Spleen (tissue), 11 donors: ENCODE data around the gene SORCS1. TPM values are rescaled to one million over a fixed set of nuclear protein-coding genes. Genes with fewer than 3 reads are reported as not detected.

Experiments
- DNase-seq: peaks from one replicate; pipeline ENCODE4 v3.0.0-alpha.2; 2020
- H3K27ac ChIP-seq, 8 donors: fragments of 200-600 bp; sonication (generic) in 7 of 8; 1 replicate in 4 of 8; 2 replicates in 4 of 8; pipeline versions ENCODE4 v1.5.0 to v1.8.0; 2016 to 2021; ENCODE audit warnings: inconsistent platforms in 4 of 8, mild to moderate bottlenecking in 4 of 8, moderate library complexity in 1 of 8
- H3K27me3 ChIP-seq, 7 donors: fragments of 200-600 bp; sonication (generic) in 6 of 7; replicated peaks in 1 of 7; 1 replicate in 4 of 7; 2 replicates in 3 of 7; pipeline versions ENCODE4 v1.5.0 to v1.8.0; 2016 to 2021; ENCODE audit warnings: inconsistent platforms in 3 of 7, mild to moderate bottlenecking in 1 of 7
- H3K36me3 ChIP-seq, 6 donors: fragments of 200-600 bp; sonication (generic) in 5 of 6; 1 replicate in 4 of 6; 2 replicates in 2 of 6; pipeline versions ENCODE4 v1.5.0 to v1.8.0; 2016 to 2021; ENCODE audit warnings: inconsistent platforms in 2 of 6
- H3K4me1 ChIP-seq, 6 donors: fragments of 200-600 bp; sonication (generic) in 5 of 6; 1 replicate in 3 of 6; 2 replicates in 3 of 6; pipeline versions ENCODE4 v1.5.0 to v1.8.0; 2016 to 2021; ENCODE audit warnings: inconsistent platforms in 3 of 6
- H3K4me3 ChIP-seq, 8 donors: fragments of 200-600 bp; sonication (generic) in 7 of 8; 1 replicate in 4 of 8; 2 replicates in 4 of 8; pipeline versions ENCODE4 v1.5.0 to v1.8.0; 2016 to 2021; ENCODE audit warnings: inconsistent platforms in 4 of 8, mild to moderate bottlenecking in 4 of 8, moderate library complexity in 2 of 8
- H3K9me3 ChIP-seq, 8 donors: fragments of 200-600 bp; sonication (generic) in 7 of 8; 1 replicate in 4 of 8; 2 replicates in 4 of 8; pipeline versions ENCODE4 v1.5.0 to v1.8.0; 2016 to 2021; ENCODE audit warnings: inconsistent platforms in 4 of 8
- CTCF ChIP-seq, 11 experiments: fragments of 200-600 bp in 7 of 11; fragments of 450-650 bp in 4 of 11; sonication (generic) in 4 of 11; IDR thresholded peaks in 8 of 11; conservative IDR thresholded peaks in 3 of 11; 1 replicate in 7 of 11; 2 replicates in 4 of 11; pipeline versions ENCODE4 v1.4.0 to v1.8.0; 2016 to 2021; ENCODE audit warnings: antibody characterized with exemption in 11 of 11, inconsistent platforms in 4 of 11, mild to moderate bottlenecking in 1 of 11
- POLR2A ChIP-seq, 3 donors: fragments of 450-650 bp; IDR thresholded peaks; one replicate each; pipeline ENCODE4 v1.5.1; 2017; ENCODE audit warnings: antibody characterized with exemption in 3 of 3, mild to moderate bottlenecking in 1 of 3
- POLR2AphosphoS5 ChIP-seq, 3 donors: sonication (generic); formaldehyde crosslinking; IDR thresholded peaks; one replicate each; pipeline ENCODE4 v1.5.1; 2017; ENCODE audit warnings: antibody characterized with exemption in 3 of 3
- WGBS, 5 donors: extraction: QIAGEN DNeasy Blood & Tissue Kit in 3 of 5; methylation state at CpG; one replicate each; pipeline versions ENCODE4 v1.1.5 to v1.1.7; 2013 to 2018; 5-methylcytosine and 5-hydroxymethylcytosine counted together
- intact Hi-C: fragments of 100-400 bp; cut with DNase I; formaldehyde crosslinking; loops from one replicate; pipeline ENCODE4 v1.15.0; 2023; ENCODE audit warnings: low total_unique reads
- polyA plus RNA-seq, 3 donors: library from polyadenylated mRNA; stranded (reverse); fragments of 200-250 nt; gene quantifications; one replicate each; pipeline ENCODE4 v1.2.1, GENCODE V29; 2013
- total RNA-seq, 7 donors: library from RNA; depleted of rRNA in 3 of 7; stranded (reverse); fragments of >200 nt in 3 of 7; fragmentation: NEBNext Ultra II Directional in 4 of 7; extraction: Animal tissue kit (Norgen Biotek cat#: 25700) in 4 of 7; gene quantifications; one replicate each; pipeline versions ENCODE4 v1.1.0 to v1.2.1, GENCODE V29; 2016 to 2021
- donor health status: healthy with polysubstance abuse.
- donor health status: DM: no; HTN: no; CAD: no; lungs with moderate emphysema.
- donor health status: DM: no; HTN: no; CAD: no.
- donor health status: Bipolar disorder and iron deficiency.
- donor health status: healthy.
- donor health status: DM: no; HTN: no; CAD: no.
- donor health status: DM: yes; HTN: yes; CAD: no.

The SORCS1 gene
- total and polyA plus RNA-seq, 10 donors, result 0.67 to 2.7 (median 1.6) TPM

GRCh38 chr10:106925191-106925590 is 239.3 kb downstream of the SORCS1 start:
- DNase-seq, result no peak
- Histone ChIP-seq H3K27me3 (peaks cover 0 to 7% (median 0%) of the 10 kb centered on the region in 7 donors), H3K4me3 (no peak overlapping the region), H3K27ac (no peak overlapping the region), H3K36me3 (no peaks in the 10 kb centered on the region), H3K4me1 (peaks cover 0 to under 1% (median 0%) of the 10 kb centered on the region in 6 donors), H3K9me3 (no peaks in the 10 kb centered on the region)
- TF ChIP-seq POLR2A (IDR thresholded peaks at IDR 0.05), result no peak
- no peak for TF ChIP-seq POLR2AphosphoS5 (IDR thresholded peaks at IDR 0.05)
- TF ChIP-seq CTCF (IDR thresholded peaks at IDR 0.05 in 8 of 11, conservative IDR thresholded peaks at IDR 0.05 in 3 of 11), result no peak
- intact Hi-C loops, result no loop called here

- TF ChIP-seq POLR2A (IDR thresholded peaks at IDR 0.05), result no peak
- no peak for TF ChIP-seq POLR2AphosphoS5 (IDR thresholded peaks at IDR 0.05)
- no peak for TF ChIP-seq CTCF (IDR thresholded peaks at IDR 0.05 in 8 of 11, conservative IDR thresholded peaks at IDR 0.05 in 3 of 11)
- peaks cover 0 to 5% (median 0%) of the 10 kb centered on the region in 6 donors for H3K4me1 ChIP-seq
- H3K4me3 ChIP-seq, result no peak overlapping the region
- no peaks in the 10 kb centered on the region for H3K9me3 ChIP-seq
- WGBS, 5 donors, result 81 to 94% (median 90%) methylated on average over 4 of the region's 4 CpGs
- no peak overlapping the region for H3K27ac ChIP-seq
- intact Hi-C loops, result no loop called here
- H3K36me3 ChIP-seq, result no peaks in the 10 kb centered on the region
- no peak for DNase-seq
- H3K27me3 ChIP-seq, result peaks cover 0 to 23% (median 0%) of the 10 kb centered on the region in 7 donors
These were observed 244.0 kb downstream of the SORCS1 start for GRCh38 chr10:106920538-106920937.

- WGBS, 5 donors, result 74 to 78% (median 77%) methylated on average over 3 of the region's 3 CpGs
- no peaks in the 10 kb centered on the region for H3K36me3 ChIP-seq
- H3K9me3 ChIP-seq, result no peaks in the 10 kb centered on the region
- intact Hi-C loops, result no loop called here
- peaks cover 0 to 5% (median 0%) of the 10 kb centered on the region in 6 donors for H3K4me1 ChIP-seq
- TF ChIP-seq POLR2A (IDR thresholded peaks at IDR 0.05) (no peak), CTCF (IDR thresholded peaks at IDR 0.05 in 8 of 11, conservative IDR thresholded peaks at IDR 0.05 in 3 of 11) (no peak), POLR2AphosphoS5 (IDR thresholded peaks at IDR 0.05) (no peak)
- DNase-seq, result no peak
- peaks cover 0 to 26% (median 0%) of the 10 kb centered on the region in 7 donors for H3K27me3 ChIP-seq
- no peak overlapping the region for H3K4me3 ChIP-seq
- H3K27ac ChIP-seq, result no peak overlapping the region
These were observed 244.6 kb downstream of the SORCS1 start for GRCh38 chr10:106919871-106920282.

- Histone ChIP-seq H3K9me3 (no peaks in the 10 kb centered on the region), H3K36me3 (no peaks in the 10 kb centered on the region), H3K4me3 (no peak overlapping the region), H3K27ac (no peak overlapping the region), H3K4me1 (peaks cover 0 to 5% (median 0%) of the 10 kb centered on the region in 6 donors), H3K27me3 (peaks cover 0 to 30% (median 0%) of the 10 kb centered on the region in 7 donors)
- TF ChIP-seq POLR2A (IDR thresholded peaks at IDR 0.05) (no peak), POLR2AphosphoS5 (IDR thresholded peaks at IDR 0.05) (no peak), CTCF (IDR thresholded peaks at IDR 0.05 in 8 of 11, conservative IDR thresholded peaks at IDR 0.05 in 3 of 11) (no peak)
- WGBS, 5 donors, result 44 to 60% (median 50%) methylated on average over 4 of the region's 4 CpGs
- intact Hi-C loops, result no loop called here
- DNase-seq, result no peak
These were observed 247.0 kb downstream of the SORCS1 start for GRCh38 chr10:106917452-106918055.
